Keratinocyte (primary cell): ENCODE measurements around the gene KCNMA1.

ENCODE experiments used
- EZH2 ChIP-seq: IDR thresholded peaks from one replicate; pipeline ENCODE4 v1.6.1; 2012; ENCODE audit warnings: inconsistent platforms, mild to moderate bottlenecking, low read length, moderate library complexity
- TF ChIP-seq, protein P1 (sequence below), 3 experiments: IDR thresholded peaks in 1 of 3; conservative IDR thresholded peaks in 1 of 3; optimal IDR thresholded peaks in 1 of 3; 2 replicates in 2 of 3; 3 replicates in 1 of 3; pipeline versions ENCODE3 to v1.5.1; 2011; ENCODE audit warnings: low read length in 3 of 3, mild to moderate bottlenecking in 3 of 3, moderate library complexity in 2 of 3, control low read depth in 1 of 3, inconsistent platforms in 1 of 3; ENCODE audit not compliant: insufficient read depth in 2 of 3; ENCODE audit errors: extremely low read depth in 1 of 3

DNA sequence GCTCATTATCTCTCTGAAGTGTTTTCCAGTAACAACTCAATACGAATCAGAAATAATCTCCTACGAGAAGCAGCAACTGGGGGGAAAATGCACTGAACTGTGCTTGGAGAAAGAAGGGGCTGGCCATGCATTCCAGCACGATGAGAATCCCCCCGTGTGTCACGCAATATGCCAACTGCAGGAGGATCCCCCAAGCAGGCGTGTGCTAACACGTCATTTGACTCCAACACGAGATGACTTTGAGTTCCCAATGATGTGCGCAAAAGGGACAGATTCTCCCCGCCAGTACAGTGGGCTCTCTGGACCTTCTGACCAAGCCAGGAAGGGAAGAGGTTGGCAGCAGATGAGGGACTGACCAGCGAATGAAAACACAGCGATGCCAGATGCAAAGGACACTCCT is 105.5 kb downstream of the KCNMA1 start:
- no peak for TF ChIP-seq EZH2
- TF ChIP-seq, protein P1, sequence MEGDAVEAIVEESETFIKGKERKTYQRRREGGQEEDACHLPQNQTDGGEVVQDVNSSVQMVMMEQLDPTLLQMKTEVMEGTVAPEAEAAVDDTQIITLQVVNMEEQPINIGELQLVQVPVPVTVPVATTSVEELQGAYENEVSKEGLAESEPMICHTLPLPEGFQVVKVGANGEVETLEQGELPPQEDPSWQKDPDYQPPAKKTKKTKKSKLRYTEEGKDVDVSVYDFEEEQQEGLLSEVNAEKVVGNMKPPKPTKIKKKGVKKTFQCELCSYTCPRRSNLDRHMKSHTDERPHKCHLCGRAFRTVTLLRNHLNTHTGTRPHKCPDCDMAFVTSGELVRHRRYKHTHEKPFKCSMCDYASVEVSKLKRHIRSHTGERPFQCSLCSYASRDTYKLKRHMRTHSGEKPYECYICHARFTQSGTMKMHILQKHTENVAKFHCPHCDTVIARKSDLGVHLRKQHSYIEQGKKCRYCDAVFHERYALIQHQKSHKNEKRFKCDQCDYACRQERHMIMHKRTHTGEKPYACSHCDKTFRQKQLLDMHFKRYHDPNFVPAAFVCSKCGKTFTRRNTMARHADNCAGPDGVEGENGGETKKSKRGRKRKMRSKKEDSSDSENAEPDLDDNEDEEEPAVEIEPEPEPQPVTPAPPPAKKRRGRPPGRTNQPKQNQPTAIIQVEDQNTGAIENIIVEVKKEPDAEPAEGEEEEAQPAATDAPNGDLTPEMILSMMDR (optimal IDR thresholded peaks at IDR 0.05 in 1 of 3, IDR thresholded peaks at IDR 0.05 in 1 of 3, conservative IDR thresholded peaks at IDR 0.05 in 1 of 3; ENCODE audit: extremely low read depth in 1 of 3, insufficient read depth in 2 of 3, low read length in 3 of 3), result no peak
